BE2C (cell line): ENCODE results near the gene MAP4K4.

Source experiments
- DNase-seq: peaks from one replicate; pipeline ENCODE4 v3.0.0-alpha.2; 2020
- H3K27me3 ChIP-seq: fragments of 250-450 bp; sonication (Bioruptor Pico); 2 replicates; pipeline ENCODE4 v1.5.1; 2020; ENCODE audit warnings: mild to moderate bottlenecking
- H3K36me3 ChIP-seq: fragments of 250-450 bp; sonication (Bioruptor Pico); 2 replicates; pipeline ENCODE4 v1.5.1; 2020; ENCODE audit warnings: mild to moderate bottlenecking
- H3K4me1 ChIP-seq: fragments of 250-450 bp; sonication (Bioruptor Pico); 2 replicates; pipeline ENCODE4 v1.5.1; 2020
- H3K4me3 ChIP-seq: 2 replicates; pipeline ENCODE4 v1.5.1; 2011; ENCODE audit warnings: low read depth, low read length
- H3K9me3 ChIP-seq: fragments of 250-450 bp; sonication (Bioruptor Pico); 2 replicates; pipeline ENCODE4 v1.5.1; 2020
- CTCF ChIP-seq: IDR thresholded peaks from 2 replicates; pipeline ENCODE4 v1.5.1; 2012; ENCODE audit warnings: mild to moderate bottlenecking, low read depth, low read length

The MAP4K4 gene

GRCh38 chr2:101942851-101943250, 245.3 kb downstream of the MAP4K4 start:
- no peaks in the 10 kb centered on the region for H3K9me3 ChIP-seq
- no peak for TF ChIP-seq CTCF
- H3K4me1 ChIP-seq, result no peaks in the 10 kb centered on the region
- no peaks in the 10 kb centered on the region for H3K27me3 ChIP-seq
- H3K4me3 ChIP-seq, result no peak overlapping the region
- H3K36me3 ChIP-seq, result no peaks in the 10 kb centered on the region
- DNase-seq, result no peak
